Breast epithelium (tissue), 3 donors: Measurements from ENCODE around the gene CATSPERZ.

Source experiments
- POLR2AphosphoS5 ChIP-seq, 3 donors: sonication (generic); formaldehyde crosslinking; IDR thresholded peaks; one replicate each; pipeline ENCODE4 v1.6.1; 2017; ENCODE audit warnings: antibody characterized with exemption in 3 of 3
- TF ChIP-seq, protein P1 (sequence below), 3 donors: fragments of 450-650 bp; IDR thresholded peaks; one replicate each; pipeline ENCODE4 v1.5.1; 2016 to 2017; ENCODE audit warnings: antibody characterized with exemption in 3 of 3, mild to moderate bottlenecking in 3 of 3, moderate library complexity in 3 of 3

DNA sequence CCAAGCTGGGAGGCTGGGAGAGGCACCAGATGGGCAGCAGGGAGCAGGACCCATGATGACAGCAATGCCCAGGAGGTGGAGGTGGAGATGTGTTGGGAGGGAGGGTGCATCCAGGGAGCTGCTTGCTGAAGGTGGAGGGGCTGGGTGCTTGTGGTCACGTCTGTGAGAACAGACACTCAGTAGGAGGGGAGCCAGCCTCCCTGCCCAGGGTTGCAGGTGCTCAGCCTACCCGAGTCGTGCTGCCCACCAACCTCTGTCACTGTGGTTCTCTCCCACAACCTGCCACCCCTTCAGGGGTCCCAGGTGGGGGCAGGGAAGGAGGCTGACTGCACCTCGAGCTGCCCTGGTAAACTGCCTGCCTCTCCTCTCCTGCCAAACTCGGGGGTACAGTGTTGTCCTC is 23.2 kb downstream of the CATSPERZ start:
- TF ChIP-seq, protein P1, sequence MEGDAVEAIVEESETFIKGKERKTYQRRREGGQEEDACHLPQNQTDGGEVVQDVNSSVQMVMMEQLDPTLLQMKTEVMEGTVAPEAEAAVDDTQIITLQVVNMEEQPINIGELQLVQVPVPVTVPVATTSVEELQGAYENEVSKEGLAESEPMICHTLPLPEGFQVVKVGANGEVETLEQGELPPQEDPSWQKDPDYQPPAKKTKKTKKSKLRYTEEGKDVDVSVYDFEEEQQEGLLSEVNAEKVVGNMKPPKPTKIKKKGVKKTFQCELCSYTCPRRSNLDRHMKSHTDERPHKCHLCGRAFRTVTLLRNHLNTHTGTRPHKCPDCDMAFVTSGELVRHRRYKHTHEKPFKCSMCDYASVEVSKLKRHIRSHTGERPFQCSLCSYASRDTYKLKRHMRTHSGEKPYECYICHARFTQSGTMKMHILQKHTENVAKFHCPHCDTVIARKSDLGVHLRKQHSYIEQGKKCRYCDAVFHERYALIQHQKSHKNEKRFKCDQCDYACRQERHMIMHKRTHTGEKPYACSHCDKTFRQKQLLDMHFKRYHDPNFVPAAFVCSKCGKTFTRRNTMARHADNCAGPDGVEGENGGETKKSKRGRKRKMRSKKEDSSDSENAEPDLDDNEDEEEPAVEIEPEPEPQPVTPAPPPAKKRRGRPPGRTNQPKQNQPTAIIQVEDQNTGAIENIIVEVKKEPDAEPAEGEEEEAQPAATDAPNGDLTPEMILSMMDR (IDR thresholded peaks at IDR 0.05): no peak
- TF ChIP-seq POLR2AphosphoS5 (IDR thresholded peaks at IDR 0.05): no peak
